Liver (tissue), 9 donors: ENCODE measurements around the gene CD33. TPM values are rescaled to one million over a fixed set of nuclear protein-coding genes. Genes with fewer than 3 reads are reported as not detected.

Experiments used
- DNase-seq: peaks from one replicate; pipeline ENCODE4 v3.0.0-alpha.2; 2017; ENCODE audit warnings: low spot score
- H3K27ac ChIP-seq, 2 donors: one replicate each; pipeline ENCODE4 v1.7.0; 2013; ENCODE audit warnings: inconsistent platforms in 2 of 2, low read length in 2 of 2, control low read depth in 1 of 2, low read depth in 1 of 2, mild to moderate bottlenecking in 1 of 2
- H3K27me3 ChIP-seq, 4 donors: one replicate each; pipeline versions ENCODE4 v1.6.1 to v1.7.0; 2013; ENCODE audit warnings: low read length in 3 of 4, inconsistent platforms in 1 of 4, mild to moderate bottlenecking in 1 of 4, moderate library complexity in 1 of 4; ENCODE audit not compliant: control insufficient read depth in 4 of 4, insufficient read depth in 4 of 4
- H3K36me3 ChIP-seq, 4 donors: one replicate each; pipeline versions ENCODE4 v1.6.1 to v1.7.0; 2013; ENCODE audit warnings: low read length in 3 of 4, mild to moderate bottlenecking in 3 of 4, low read depth in 1 of 4, moderate library complexity in 1 of 4; ENCODE audit not compliant: control insufficient read depth in 4 of 4, insufficient read depth in 3 of 4
- H3K4me1 ChIP-seq, 4 donors: one replicate each; pipeline versions ENCODE4 v1.6.1 to v1.7.0; 2013; ENCODE audit warnings: low read length in 3 of 4, mild to moderate bottlenecking in 3 of 4, moderate library complexity in 1 of 4; ENCODE audit not compliant: control insufficient read depth in 4 of 4, insufficient read depth in 4 of 4
- H3K4me3 ChIP-seq, 3 donors: one replicate each; pipeline versions ENCODE4 v1.6.1 to v1.7.0; 2013; ENCODE audit warnings: low read length in 3 of 3, control low read depth in 1 of 3, low read depth in 1 of 3, mild to moderate bottlenecking in 1 of 3
- H3K9ac ChIP-seq, 2 donors: one replicate each; pipeline ENCODE4 v1.7.0; 2013; ENCODE audit warnings: low read length in 2 of 2, mild to moderate bottlenecking in 2 of 2, moderate library complexity in 2 of 2, control low read depth in 1 of 2, low read depth in 1 of 2
- H3K9me3 ChIP-seq, 4 donors: one replicate each; pipeline versions ENCODE4 v1.6.1 to v1.7.0; 2013; ENCODE audit warnings: low read length in 3 of 4; ENCODE audit not compliant: control insufficient read depth in 4 of 4
- EGR1 ChIP-seq, 2 donors: IDR thresholded peaks; 2 replicates each; pipeline ENCODE4 v1.6.1; 2016 to 2018; ENCODE audit warnings: antibody characterized with exemption in 2 of 2, low read depth in 2 of 2
- FOXA1 ChIP-seq: IDR thresholded peaks from 2 replicates; pipeline ENCODE4 v1.6.1; 2016; ENCODE audit warnings: antibody characterized with exemption
- FOXA2 ChIP-seq: IDR thresholded peaks from 2 replicates; pipeline ENCODE4 v1.6.1; 2016; ENCODE audit warnings: antibody characterized with exemption
- GABPA ChIP-seq, 2 donors: IDR thresholded peaks in 1 of 2; conservative IDR thresholded peaks in 1 of 2; 2 replicates each; pipeline ENCODE4 v1.6.1; 2016; ENCODE audit warnings: antibody characterized with exemption in 2 of 2, mild to moderate bottlenecking in 1 of 2, moderate library complexity in 1 of 2
- HNF4A ChIP-seq, 2 donors: conservative IDR thresholded peaks; 2 replicates each; pipeline ENCODE4 v1.6.1; 2016; ENCODE audit warnings: antibody characterized with exemption in 2 of 2, mild to moderate bottlenecking in 2 of 2
- HNF4G ChIP-seq: IDR thresholded peaks from 2 replicates; pipeline ENCODE4 v1.6.1; 2016; ENCODE audit warnings: antibody characterized with exemption
- JUND ChIP-seq, 2 donors: IDR thresholded peaks; 2 replicates each; pipeline ENCODE4 v1.6.1; 2016; ENCODE audit warnings: antibody characterized with exemption in 2 of 2
- NR2F2 ChIP-seq: IDR thresholded peaks from 2 replicates; pipeline ENCODE4 v1.6.1; 2016; ENCODE audit warnings: antibody characterized with exemption
- RAD21 ChIP-seq, 2 donors: IDR thresholded peaks; 2 replicates each; pipeline ENCODE4 v1.6.1; 2016; ENCODE audit warnings: antibody characterized with exemption in 2 of 2, mild to moderate bottlenecking in 2 of 2
- RXRA ChIP-seq, 2 donors: IDR thresholded peaks; 2 replicates each; pipeline ENCODE4 v1.6.1; 2017 to 2018; ENCODE audit warnings: antibody characterized with exemption in 2 of 2, mild to moderate bottlenecking in 1 of 2
- SP1 ChIP-seq: IDR thresholded peaks from 2 replicates; pipeline ENCODE4 v1.6.1; 2018; ENCODE audit warnings: antibody characterized with exemption, mild to moderate bottlenecking
- TAF1 ChIP-seq: conservative IDR thresholded peaks from 2 replicates; pipeline ENCODE4 v1.6.1; 2016; ENCODE audit warnings: antibody characterized with exemption, mild to moderate bottlenecking
- YY1 ChIP-seq: IDR thresholded peaks from 2 replicates; pipeline ENCODE4 v1.6.1; 2016; ENCODE audit warnings: antibody characterized with exemption, mild to moderate bottlenecking
- WGBS: extraction: QIAGEN DNeasy Blood & Tissue Kit; methylation state at CpG from one replicate; pipeline ENCODE4 v1.1.7; 2013; 5-methylcytosine and 5-hydroxymethylcytosine counted together
- polyA plus RNA-seq, 2 donors: library from polyadenylated mRNA; stranded (reverse) in 1 of 2; unstranded in 1 of 2; fragments of 200-250 nt in 1 of 2; fragments of >200 nt in 1 of 2; fragmentation: Nextera tagmentation in 1 of 2; extraction: Ambion mirVana in 1 of 2; gene quantifications; one replicate each; pipeline versions ENCODE4 v1.2.1 to v1.2.3, GENCODE V29; 2013 to 2015
- total RNA-seq, 2 donors: library from RNA; depleted of rRNA; stranded (reverse); fragments of >200 nt; gene quantifications; one replicate each; pipeline ENCODE4 v1.2.3, GENCODE V29; 2014
- TF ChIP-seq, protein P1 (sequence below): IDR thresholded peaks from 2 replicates; pipeline ENCODE4 v1.6.1; 2016; ENCODE audit warnings: antibody characterized with exemption, mild to moderate bottlenecking
- TF ChIP-seq, protein P2 (sequence below): IDR thresholded peaks from 2 replicates; pipeline ENCODE4 v1.6.1; 2016; ENCODE audit warnings: antibody characterized with exemption
- TF ChIP-seq, protein P3 (sequence below): IDR thresholded peaks from 2 replicates; pipeline ENCODE4 v1.6.1; 2016; ENCODE audit warnings: antibody characterized with exemption
- TF ChIP-seq, protein P4 (sequence below): fragments of 150-350 bp; IDR thresholded peaks from 2 replicates; pipeline ENCODE4 v1.5.1; 2017; ENCODE audit warnings: improper control_type of control experiment, low read depth, low read length; ENCODE audit not compliant: missing input control
- TF ChIP-seq, protein P5 (sequence below): IDR thresholded peaks from 2 replicates; pipeline ENCODE4 v1.6.1; 2016; ENCODE audit warnings: antibody characterized with exemption
- donor health status: healthy.
- donor health status: healthy.
- donor health status: healthy.
- donor health status: healthy.
- donor health status: healthy.

CD33 gene
- total and polyA plus RNA-seq, 4 donors: 1.3 to 5.1 (median 3.8) TPM

DNA sequence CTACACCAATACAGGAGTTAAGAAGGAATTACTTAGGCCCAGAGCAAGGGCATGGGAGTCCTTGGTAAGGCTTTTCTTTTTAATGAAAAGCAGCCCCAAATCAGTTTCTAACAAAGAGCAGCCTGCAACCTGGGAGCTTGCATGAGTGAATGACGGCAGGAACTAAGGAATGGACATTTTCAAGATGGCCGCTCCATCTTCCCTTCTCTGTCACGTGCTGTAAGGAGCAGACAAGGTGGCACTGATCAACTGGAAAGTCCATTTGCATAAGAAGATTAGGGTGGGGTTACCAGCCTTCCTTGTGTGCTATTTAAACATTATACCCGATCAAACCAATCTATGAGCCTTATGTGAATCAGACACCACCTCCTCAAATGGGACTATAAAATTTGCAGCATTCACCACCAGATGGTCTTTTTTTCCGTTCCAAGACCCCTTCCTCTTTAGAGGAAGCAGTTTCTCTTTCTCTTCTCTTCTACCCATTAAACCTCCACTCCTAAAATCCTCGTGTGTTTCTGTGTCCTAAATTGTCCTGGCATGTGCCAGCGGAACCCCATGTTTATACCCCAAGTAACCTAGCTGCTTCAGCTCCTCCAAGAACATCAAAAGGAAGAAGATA is 23.2 kb downstream of the CD33 start:
- Histone ChIP-seq H3K9me3 (no peaks in the 10 kb centered on the region), H3K4me3 (no peak overlapping the region), H3K27ac (no peak overlapping the region), H3K9ac (no peak overlapping the region), H3K27me3 (peaks cover 0 to 6% (median 0%) of the 10 kb centered on the region in 4 donors), H3K36me3 (no peaks in the 10 kb centered on the region), H3K4me1 (no peaks in the 10 kb centered on the region)
- DNase-seq: no peak
- 62% methylated on average over 7 of the region's 7 CpGs for WGBS
- TF ChIP-seq, protein P1, sequence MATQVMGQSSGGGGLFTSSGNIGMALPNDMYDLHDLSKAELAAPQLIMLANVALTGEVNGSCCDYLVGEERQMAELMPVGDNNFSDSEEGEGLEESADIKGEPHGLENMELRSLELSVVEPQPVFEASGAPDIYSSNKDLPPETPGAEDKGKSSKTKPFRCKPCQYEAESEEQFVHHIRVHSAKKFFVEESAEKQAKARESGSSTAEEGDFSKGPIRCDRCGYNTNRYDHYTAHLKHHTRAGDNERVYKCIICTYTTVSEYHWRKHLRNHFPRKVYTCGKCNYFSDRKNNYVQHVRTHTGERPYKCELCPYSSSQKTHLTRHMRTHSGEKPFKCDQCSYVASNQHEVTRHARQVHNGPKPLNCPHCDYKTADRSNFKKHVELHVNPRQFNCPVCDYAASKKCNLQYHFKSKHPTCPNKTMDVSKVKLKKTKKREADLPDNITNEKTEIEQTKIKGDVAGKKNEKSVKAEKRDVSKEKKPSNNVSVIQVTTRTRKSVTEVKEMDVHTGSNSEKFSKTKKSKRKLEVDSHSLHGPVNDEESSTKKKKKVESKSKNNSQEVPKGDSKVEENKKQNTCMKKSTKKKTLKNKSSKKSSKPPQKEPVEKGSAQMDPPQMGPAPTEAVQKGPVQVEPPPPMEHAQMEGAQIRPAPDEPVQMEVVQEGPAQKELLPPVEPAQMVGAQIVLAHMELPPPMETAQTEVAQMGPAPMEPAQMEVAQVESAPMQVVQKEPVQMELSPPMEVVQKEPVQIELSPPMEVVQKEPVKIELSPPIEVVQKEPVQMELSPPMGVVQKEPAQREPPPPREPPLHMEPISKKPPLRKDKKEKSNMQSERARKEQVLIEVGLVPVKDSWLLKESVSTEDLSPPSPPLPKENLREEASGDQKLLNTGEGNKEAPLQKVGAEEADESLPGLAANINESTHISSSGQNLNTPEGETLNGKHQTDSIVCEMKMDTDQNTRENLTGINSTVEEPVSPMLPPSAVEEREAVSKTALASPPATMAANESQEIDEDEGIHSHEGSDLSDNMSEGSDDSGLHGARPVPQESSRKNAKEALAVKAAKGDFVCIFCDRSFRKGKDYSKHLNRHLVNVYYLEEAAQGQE: no peak
- no peak for TF ChIP-seq EGR1 (IDR thresholded peaks at IDR 0.05; ENCODE audit: low read depth in 2 of 2)
- no peak for TF ChIP-seq RAD21 (IDR thresholded peaks at IDR 0.05)
- no peak for TF ChIP-seq SP1
- TF ChIP-seq GABPA (IDR thresholded peaks at IDR 0.05 in 1 of 2, conservative IDR thresholded peaks at IDR 0.05 in 1 of 2): no peak
- no peak for TF ChIP-seq TAF1
- TF ChIP-seq RXRA (IDR thresholded peaks at IDR 0.05): no peak
- no peak for TF ChIP-seq NR2F2
- TF ChIP-seq, protein P2, sequence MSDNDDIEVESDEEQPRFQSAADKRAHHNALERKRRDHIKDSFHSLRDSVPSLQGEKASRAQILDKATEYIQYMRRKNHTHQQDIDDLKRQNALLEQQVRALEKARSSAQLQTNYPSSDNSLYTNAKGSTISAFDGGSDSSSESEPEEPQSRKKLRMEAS: no peak
- TF ChIP-seq FOXA1: no peak
- TF ChIP-seq HNF4G: no peak
- TF ChIP-seq, protein P3, sequence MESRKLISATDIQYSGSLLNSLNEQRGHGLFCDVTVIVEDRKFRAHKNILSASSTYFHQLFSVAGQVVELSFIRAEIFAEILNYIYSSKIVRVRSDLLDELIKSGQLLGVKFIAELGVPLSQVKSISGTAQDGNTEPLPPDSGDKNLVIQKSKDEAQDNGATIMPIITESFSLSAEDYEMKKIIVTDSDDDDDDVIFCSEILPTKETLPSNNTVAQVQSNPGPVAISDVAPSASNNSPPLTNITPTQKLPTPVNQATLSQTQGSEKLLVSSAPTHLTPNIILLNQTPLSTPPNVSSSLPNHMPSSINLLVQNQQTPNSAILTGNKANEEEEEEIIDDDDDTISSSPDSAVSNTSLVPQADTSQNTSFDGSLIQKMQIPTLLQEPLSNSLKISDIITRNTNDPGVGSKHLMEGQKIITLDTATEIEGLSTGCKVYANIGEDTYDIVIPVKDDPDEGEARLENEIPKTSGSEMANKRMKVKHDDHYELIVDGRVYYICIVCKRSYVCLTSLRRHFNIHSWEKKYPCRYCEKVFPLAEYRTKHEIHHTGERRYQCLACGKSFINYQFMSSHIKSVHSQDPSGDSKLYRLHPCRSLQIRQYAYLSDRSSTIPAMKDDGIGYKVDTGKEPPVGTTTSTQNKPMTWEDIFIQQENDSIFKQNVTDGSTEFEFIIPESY: no peak
- TF ChIP-seq, protein P4, sequence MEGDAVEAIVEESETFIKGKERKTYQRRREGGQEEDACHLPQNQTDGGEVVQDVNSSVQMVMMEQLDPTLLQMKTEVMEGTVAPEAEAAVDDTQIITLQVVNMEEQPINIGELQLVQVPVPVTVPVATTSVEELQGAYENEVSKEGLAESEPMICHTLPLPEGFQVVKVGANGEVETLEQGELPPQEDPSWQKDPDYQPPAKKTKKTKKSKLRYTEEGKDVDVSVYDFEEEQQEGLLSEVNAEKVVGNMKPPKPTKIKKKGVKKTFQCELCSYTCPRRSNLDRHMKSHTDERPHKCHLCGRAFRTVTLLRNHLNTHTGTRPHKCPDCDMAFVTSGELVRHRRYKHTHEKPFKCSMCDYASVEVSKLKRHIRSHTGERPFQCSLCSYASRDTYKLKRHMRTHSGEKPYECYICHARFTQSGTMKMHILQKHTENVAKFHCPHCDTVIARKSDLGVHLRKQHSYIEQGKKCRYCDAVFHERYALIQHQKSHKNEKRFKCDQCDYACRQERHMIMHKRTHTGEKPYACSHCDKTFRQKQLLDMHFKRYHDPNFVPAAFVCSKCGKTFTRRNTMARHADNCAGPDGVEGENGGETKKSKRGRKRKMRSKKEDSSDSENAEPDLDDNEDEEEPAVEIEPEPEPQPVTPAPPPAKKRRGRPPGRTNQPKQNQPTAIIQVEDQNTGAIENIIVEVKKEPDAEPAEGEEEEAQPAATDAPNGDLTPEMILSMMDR: no peak
- TF ChIP-seq, protein P5, sequence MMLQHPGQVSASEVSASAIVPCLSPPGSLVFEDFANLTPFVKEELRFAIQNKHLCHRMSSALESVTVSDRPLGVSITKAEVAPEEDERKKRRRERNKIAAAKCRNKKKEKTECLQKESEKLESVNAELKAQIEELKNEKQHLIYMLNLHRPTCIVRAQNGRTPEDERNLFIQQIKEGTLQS: no peak
- TF ChIP-seq HNF4A (conservative IDR thresholded peaks at IDR 0.05): no peak
- TF ChIP-seq JUND (IDR thresholded peaks at IDR 0.05): no peak
- TF ChIP-seq YY1: no peak
- no peak for TF ChIP-seq FOXA2
